Measurements from ENCODE around the gene CAB39. TPM values are rescaled to one million over a fixed set of nuclear protein-coding genes. Genes with fewer than 3 reads are reported as not detected.

Gene CAB39
- polyA plus RNA-seq, 1 donor (not counting 4 experiments of a cell fraction or from before 2014, with no cell fraction given), result 120 TPM

- Histone ChIP-seq H4K20me1 (ENCODE audit: control insufficient read depth, extremely low read depth, insufficient read depth, low read length) (no peaks in the 10 kb centered on the region), H2AFZ (ENCODE audit: control insufficient read depth, low read length) (no peak overlapping the region), H3K9ac (ENCODE audit: control insufficient read depth, extremely low read depth, insufficient read depth, low read length) (no peak overlapping the region), H3K79me2 (ENCODE audit: control insufficient read depth, insufficient read depth, low read length) (no peaks in the 10 kb centered on the region), H3K4me2 (ENCODE audit: control insufficient read depth, extremely low read depth, insufficient read depth, low read depth, low read length) (no peak overlapping the region), H3K27me3 (ENCODE audit: control insufficient read depth, extremely low read depth, insufficient read depth, low read length) (no peaks in the 10 kb centered on the region), H3K4me3 (ENCODE audit: control insufficient read depth in 2 of 3, extremely low read depth in 1 of 3, insufficient read depth in 2 of 3, low read depth in 1 of 3, low read length in 3 of 3) (no peak overlapping the region), H3K27ac (ENCODE audit: control insufficient read depth, insufficient read depth, low read length) (no peak overlapping the region), H3K9me1 (ENCODE audit: control insufficient read depth, extremely low read depth, insufficient read depth, low read length) (no peaks in the 10 kb centered on the region), H3K9me3 (ENCODE audit: control insufficient read depth, low read depth, low read length) (no peaks in the 10 kb centered on the region), H3K36me3 (ENCODE audit: control insufficient read depth in 2 of 2, extremely low read depth in 1 of 2, insufficient read depth in 2 of 2, low read length in 2 of 2) (no peaks in the 10 kb centered on the region), H3K4me1 (ENCODE audit: control insufficient read depth, extremely low read depth, insufficient read depth, low read length) (peaks cover 25% of the 10 kb centered on the region)
- FAIRE-seq, result no peak
- dilution Hi-C loops (cut with MboI; ENCODE audit: extremely low pct_ligation_motif_present, low sequenced_read_pairs), result no loop called here
- no peak for TF ChIP-seq EZH2 (IDR thresholded peaks at IDR 0.05; ENCODE audit: low read length)
- no peak for DNase-seq (ENCODE audit: low read depth, low spot score)
Observed at GRCh38 chr2:230664844-230665243, 47.8 kb upstream of the CAB39 start.

GRCh38 chr2:230665263-230665691 lies 47.4 kb upstream of the CAB39 start:
- no peak for FAIRE-seq
- Histone ChIP-seq H3K79me2 (ENCODE audit: control insufficient read depth, insufficient read depth, low read length) (no peaks in the 10 kb centered on the region), H3K4me2 (ENCODE audit: control insufficient read depth, extremely low read depth, insufficient read depth, low read depth, low read length) (no peak overlapping the region), H3K4me1 (ENCODE audit: control insufficient read depth, extremely low read depth, insufficient read depth, low read length) (peaks cover 25% of the 10 kb centered on the region), H3K36me3 (ENCODE audit: control insufficient read depth in 2 of 2, extremely low read depth in 1 of 2, insufficient read depth in 2 of 2, low read length in 2 of 2) (no peaks in the 10 kb centered on the region), H2AFZ (ENCODE audit: control insufficient read depth, low read length) (no peak overlapping the region), H3K9me1 (ENCODE audit: control insufficient read depth, extremely low read depth, insufficient read depth, low read length) (no peaks in the 10 kb centered on the region), H3K9me3 (ENCODE audit: control insufficient read depth, low read depth, low read length) (no peaks in the 10 kb centered on the region), H3K4me3 (ENCODE audit: control insufficient read depth in 2 of 3, extremely low read depth in 1 of 3, insufficient read depth in 2 of 3, low read depth in 1 of 3, low read length in 3 of 3) (no peak overlapping the region), H4K20me1 (ENCODE audit: control insufficient read depth, extremely low read depth, insufficient read depth, low read length) (no peaks in the 10 kb centered on the region), H3K9ac (ENCODE audit: control insufficient read depth, extremely low read depth, insufficient read depth, low read length) (no peak overlapping the region), H3K27me3 (ENCODE audit: control insufficient read depth, extremely low read depth, insufficient read depth, low read length) (no peaks in the 10 kb centered on the region), H3K27ac (ENCODE audit: control insufficient read depth, insufficient read depth, low read length) (no peak overlapping the region)
- no peak for DNase-seq (ENCODE audit: low read depth, low spot score)
- dilution Hi-C loops (cut with MboI; ENCODE audit: extremely low pct_ligation_motif_present, low sequenced_read_pairs), result no loop called here
- no peak for TF ChIP-seq EZH2 (IDR thresholded peaks at IDR 0.05; ENCODE audit: low read length)
- TF ChIP-seq CTCF (optimal IDR thresholded peaks at IDR 0.05 in 1 of 3, IDR thresholded peaks at IDR 0.05 in 1 of 3, conservative IDR thresholded peaks at IDR 0.05 in 1 of 3; ENCODE audit: extremely low read depth in 1 of 3, insufficient read depth in 2 of 3, low read length in 3 of 3), result no peak

- Histone ChIP-seq H3K9ac (ENCODE audit: control insufficient read depth, extremely low read depth, insufficient read depth, low read length) (no peak overlapping the region), H3K4me3 (ENCODE audit: control insufficient read depth in 2 of 3, extremely low read depth in 1 of 3, insufficient read depth in 2 of 3, low read depth in 1 of 3, low read length in 3 of 3) (no peak overlapping the region), H3K9me3 (ENCODE audit: control insufficient read depth, low read depth, low read length) (no peaks in the 10 kb centered on the region), H3K79me2 (ENCODE audit: control insufficient read depth, insufficient read depth, low read length) (no peaks in the 10 kb centered on the region), H4K20me1 (ENCODE audit: control insufficient read depth, extremely low read depth, insufficient read depth, low read length) (no peaks in the 10 kb centered on the region), H3K27me3 (ENCODE audit: control insufficient read depth, extremely low read depth, insufficient read depth, low read length) (no peaks in the 10 kb centered on the region), H3K9me1 (ENCODE audit: control insufficient read depth, extremely low read depth, insufficient read depth, low read length) (no peaks in the 10 kb centered on the region), H2AFZ (ENCODE audit: control insufficient read depth, low read length) (no peak overlapping the region), H3K4me2 (ENCODE audit: control insufficient read depth, extremely low read depth, insufficient read depth, low read depth, low read length) (no peak overlapping the region), H3K36me3 (ENCODE audit: control insufficient read depth in 2 of 2, extremely low read depth in 1 of 2, insufficient read depth in 2 of 2, low read length in 2 of 2) (no peaks in the 10 kb centered on the region), H3K27ac (ENCODE audit: control insufficient read depth, insufficient read depth, low read length) (peak overlapping the region; percentile 73), H3K4me1 (ENCODE audit: control insufficient read depth, extremely low read depth, insufficient read depth, low read length) (peaks cover 25% of the 10 kb centered on the region)
- DNase-seq (ENCODE audit: low read depth, low spot score) (no peak), FAIRE-seq (no peak)
- dilution Hi-C loops (cut with MboI; ENCODE audit: extremely low pct_ligation_motif_present, low sequenced_read_pairs), result no loop called here
- no peak for TF ChIP-seq EZH2 (IDR thresholded peaks at IDR 0.05; ENCODE audit: low read length)
- TF ChIP-seq CTCF (optimal IDR thresholded peaks at IDR 0.05 in 1 of 3, IDR thresholded peaks at IDR 0.05 in 1 of 3, conservative IDR thresholded peaks at IDR 0.05 in 1 of 3; ENCODE audit: extremely low read depth in 1 of 3, insufficient read depth in 2 of 3, low read length in 3 of 3), result no peak
Observed at GRCh38 chr2:230666446-230666845, 46.2 kb upstream of the CAB39 start.

All from keratinocyte (primary cell).